Naive thymus-derived CD4-positive, alpha-beta T cell (primary cell): ENCODE results near the gene GJB1. TPM values are rescaled to one million over a fixed set of nuclear protein-coding genes. Genes with fewer than 3 reads are reported as not detected.

Experiments
- ATAC-seq: fragments of 150-1000 bp; cut with Tn5 transposase; 2 replicates; pipeline ENCODE4 v1.10.0; 2021; ENCODE audit warnings: mild to moderate bottlenecking, moderate library complexity
- CTCF ChIA-PET: fragments of 350-600 bp; sonication (Branson Sonifier 250); formaldehyde crosslinking; loops from one replicate; lab custom pipeline; 2021; ENCODE audit warnings: antibody characterized with exemption; lab: Charles Lee
- POLR2A ChIA-PET: fragments of 350-600 bp; sonication (Branson Sonifier 250); formaldehyde crosslinking; loops from one replicate; lab custom pipeline; 2021; ENCODE audit warnings: antibody characterized with exemption, inconsistent platforms; lab: Charles Lee
- DNase-seq, 9 donors: peaks; one replicate each; pipeline versions ENCODE4 v3.0.0 to v3.0.0-alpha.2; 2020 to 2022; ENCODE audit warnings: mixed read lengths in 1 of 9
- H3K27ac ChIP-seq: one replicate; pipeline ENCODE4 v1.7.0; 2013; ENCODE audit warnings: mild to moderate bottlenecking, low read depth, low read length, moderate library complexity
- H3K27me3 ChIP-seq, 2 donors: one replicate each; pipeline ENCODE4 v1.7.0; 2013; ENCODE audit warnings: low read length in 2 of 2, mild to moderate bottlenecking in 2 of 2, moderate library complexity in 2 of 2; ENCODE audit not compliant: control insufficient read depth in 2 of 2, insufficient read depth in 2 of 2
- H3K36me3 ChIP-seq, 3 experiments: 1 replicate in 2 of 3; 2 replicates in 1 of 3; pipeline ENCODE4 v1.7.0; 2013; ENCODE audit warnings: low read length in 3 of 3, mild to moderate bottlenecking in 3 of 3, moderate library complexity in 1 of 3; ENCODE audit not compliant: insufficient read depth in 3 of 3, control insufficient read depth in 2 of 3
- H3K4me1 ChIP-seq, 2 donors: one replicate each; pipeline ENCODE4 v1.7.0; 2013; ENCODE audit warnings: low read length in 2 of 2, mild to moderate bottlenecking in 2 of 2, moderate library complexity in 1 of 2; ENCODE audit not compliant: control insufficient read depth in 2 of 2, insufficient read depth in 2 of 2
- H3K4me3 ChIP-seq: 2 replicates; pipeline ENCODE4 v1.7.0; 2013; ENCODE audit warnings: mild to moderate bottlenecking, low read length
- H3K9me3 ChIP-seq, 3 experiments: 1 replicate in 2 of 3; 2 replicates in 1 of 3; pipeline ENCODE4 v1.7.0; 2013; ENCODE audit warnings: low read length in 3 of 3; ENCODE audit not compliant: control insufficient read depth in 2 of 3
- H3K27ac Mint-ChIP-seq, 9 donors: one replicate each; pipeline ENCODE4 v1.8.0; 2020 to 2022; ENCODE audit warnings: mixed read lengths in 9 of 9, mild to moderate bottlenecking in 8 of 9, moderate library complexity in 5 of 9, inconsistent platforms in 2 of 9
- H3K27me3 Mint-ChIP-seq, 5 donors: one replicate each; pipeline ENCODE4 v1.8.0; 2021 to 2022; ENCODE audit warnings: mixed read lengths in 5 of 5, mild to moderate bottlenecking in 1 of 5
- H3K36me3 Mint-ChIP-seq, 5 donors: one replicate each; pipeline ENCODE4 v1.8.0; 2020 to 2022; ENCODE audit warnings: mixed read lengths in 5 of 5, mild to moderate bottlenecking in 3 of 5, inconsistent platforms in 1 of 5
- H3K4me1 Mint-ChIP-seq, 7 donors: one replicate each; pipeline ENCODE4 v1.8.0; 2020 to 2022; ENCODE audit warnings: mixed read lengths in 7 of 7, mild to moderate bottlenecking in 3 of 7, inconsistent platforms in 1 of 7
- H3K4me3 Mint-ChIP-seq, 10 donors: one replicate each; pipeline ENCODE4 v1.8.0; 2020 to 2022; ENCODE audit warnings: mild to moderate bottlenecking in 10 of 10, mixed read lengths in 10 of 10, moderate library complexity in 6 of 10, inconsistent platforms in 2 of 10
- H3K9me3 Mint-ChIP-seq, 11 donors: one replicate each; pipeline ENCODE4 v1.8.0; 2020 to 2022; ENCODE audit warnings: mixed read lengths in 11 of 11, mild to moderate bottlenecking in 4 of 11, inconsistent platforms in 1 of 11, moderate library complexity in 1 of 11
- intact Hi-C, 2 donors: fragments of 100-400 bp; cut with micrococcal nuclease; formaldehyde crosslinking; loops; one replicate each; pipeline ENCODE4 v1.15.1; 2023
- polyA plus RNA-seq, 2 donors: library from polyadenylated mRNA; unstranded; fragments of 300-500 nt; fragmentation: Illumina TruSeq; gene quantifications; one replicate each; pipeline ENCODE4 v1.2.3, GENCODE V29; 2021
- total RNA-seq, 6 experiments: library from RNA in 5 of 6; stranded (reverse) in 5 of 6; gene quantifications; 1 replicate in 5 of 6; 2 replicates in 1 of 6; pipeline ENCODE4 v1.2.3 and lab custom pipeline; 2021 to 2026

Gene GJB1
- total RNA-seq: not detected
- not detected for polyA plus RNA-seq
- not detected for total RNA-seq (lab: John Stamatoyannopoulos, UW)

DNA sequence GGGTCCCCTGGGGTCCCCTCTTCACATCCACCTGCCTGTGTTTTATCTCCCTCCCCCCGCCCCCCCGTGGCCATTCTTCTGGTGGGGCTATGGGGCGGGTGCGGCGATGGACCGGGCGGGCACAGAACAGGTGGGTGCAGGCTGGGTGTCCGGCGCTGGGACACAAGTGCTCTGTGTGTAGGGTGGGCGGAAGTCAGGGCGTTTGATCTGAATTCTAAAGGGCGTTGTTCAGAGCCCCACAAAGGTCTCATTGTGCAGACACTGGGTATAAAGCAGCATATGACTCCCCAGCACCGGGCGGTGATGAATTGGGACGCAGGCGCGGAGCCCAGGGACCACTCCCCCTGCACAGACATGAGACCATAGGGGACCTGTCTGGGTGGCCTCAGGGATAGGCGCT lies at the start of gene GJB1:
Gene GJB1 (plus strand): TSS at position 296 of the 400 bp plus-strand sequence. CDS start 484 bp downstream, outside the sequence.
- no peak within 1 kb of the TSS for H3K4me3 Mint-ChIP-seq
- H3K27me3 Mint-ChIP-seq: peaks cover 0 to 4% (median 0%) of the 10 kb centered on the region in 5 donors
- Histone ChIP-seq H3K36me3 (no peaks in the 10 kb centered on the region), H3K27me3 (no peaks in the 10 kb centered on the region), H3K27ac (no peak within 1 kb of the TSS), H3K4me3 (no peak within 1 kb of the TSS), H3K4me1 (no peaks in the 10 kb centered on the region), H3K9me3 (no peaks in the 10 kb centered on the region)
- H3K27ac Mint-ChIP-seq: no peak within 1 kb of the TSS
- H3K9me3 Mint-ChIP-seq: no peaks in the 10 kb centered on the region
- intact Hi-C loops: no loop called here
- ChIA-PET POLR2A (no interaction called here), CTCF (interaction anchor here (0.7 kb wide), 1 partner anchor 66 kb away, joined by 5 read pairs; no protein-coding TSS in a partner anchor)
- DNase-seq (no peak), ATAC-seq (no peak)
- H3K4me1 Mint-ChIP-seq: no peaks in the 10 kb centered on the region
- H3K36me3 Mint-ChIP-seq: no peaks in the 10 kb centered on the region

DNA sequence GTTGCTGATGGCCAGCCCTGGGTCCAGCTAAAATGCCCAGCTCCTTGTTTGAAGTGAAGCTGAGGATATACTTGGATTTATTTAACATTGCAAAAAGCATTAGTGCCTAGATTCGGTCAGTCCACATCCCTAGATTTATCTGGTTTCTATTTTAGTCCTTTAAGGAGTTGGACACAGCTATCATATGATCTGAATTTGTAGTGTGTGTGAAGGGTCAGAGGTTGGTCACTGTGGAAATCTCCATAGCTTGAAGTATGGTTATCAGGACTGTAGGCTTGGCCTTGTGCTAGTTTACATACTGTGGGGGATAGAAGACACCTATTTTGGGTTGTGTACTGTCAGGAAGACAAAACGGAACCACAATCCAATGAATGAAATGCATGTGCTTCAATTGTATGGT lies 49.6 kb upstream of the GJB1 start:
- Mint-ChIP-seq H3K27me3 (no peaks in the 10 kb centered on the region), H3K4me1 (peaks cover 5 to 13% (median 7%) of the 10 kb centered on the region in 7 donors), H3K4me3 (no peak overlapping the region), H3K9me3 (no peaks in the 10 kb centered on the region), H3K27ac (peak overlapping the region in 1 of 9 donors; percentile 62), H3K36me3 (peaks cover 0 to 16% (median 7%) of the 10 kb centered on the region in 5 donors)
- Histone ChIP-seq H3K36me3 (peaks cover 0 to 3% (median 0%) of the 10 kb centered on the region in 3 experiments), H3K4me1 (no peaks in the 10 kb centered on the region), H3K9me3 (no peaks in the 10 kb centered on the region), H3K4me3 (no peak overlapping the region), H3K27ac (no peak overlapping the region), H3K27me3 (no peaks in the 10 kb centered on the region)
- DNase-seq (no peak), ATAC-seq (no peak)
- intact Hi-C loops: no loop called here
- CTCF ChIA-PET: interaction anchor here (1.2 kb wide), 1 partner anchor 203 kb away, joined by 3 read pairs; no protein-coding TSS in a partner anchor
- POLR2A ChIA-PET: interaction anchor here (1.5 kb wide), 1 partner anchor 72 kb away, joined by 4 read pairs; no protein-coding TSS in a partner anchor

- intact Hi-C loops: no loop called here
- Histone ChIP-seq H3K9me3 (no peaks in the 10 kb centered on the region), H3K27ac (no peak overlapping the region), H3K4me1 (no peaks in the 10 kb centered on the region), H3K27me3 (no peaks in the 10 kb centered on the region), H3K4me3 (no peak overlapping the region), H3K36me3 (peaks cover 0 to 3% (median 0%) of the 10 kb centered on the region in 3 experiments)
- ChIA-PET CTCF (interaction anchor here (0.5 to 0.8 kb wide), 2 partner anchors 16 to 406 kb away, joined by 3 read pairs; no protein-coding TSS in a partner anchor), POLR2A (interaction anchor here (1.5 kb wide), 1 partner anchor 74 kb away, joined by 4 read pairs; no protein-coding TSS in a partner anchor)
- ATAC-seq: no peak
- no peak for DNase-seq
- no peaks in the 10 kb centered on the region for H3K27me3 Mint-ChIP-seq
- H3K27ac Mint-ChIP-seq: no peak overlapping the region
- H3K4me3 Mint-ChIP-seq: no peak overlapping the region
- no peaks in the 10 kb centered on the region for H3K9me3 Mint-ChIP-seq
- H3K36me3 Mint-ChIP-seq: peaks cover 0 to 16% (median 7%) of the 10 kb centered on the region in 5 donors
- H3K4me1 Mint-ChIP-seq: peaks cover 5 to 18% (median 9%) of the 10 kb centered on the region in 7 donors
Measured at GRCh38 chrX:71174795-71175194, 48.2 kb upstream of the GJB1 start.

DNA sequence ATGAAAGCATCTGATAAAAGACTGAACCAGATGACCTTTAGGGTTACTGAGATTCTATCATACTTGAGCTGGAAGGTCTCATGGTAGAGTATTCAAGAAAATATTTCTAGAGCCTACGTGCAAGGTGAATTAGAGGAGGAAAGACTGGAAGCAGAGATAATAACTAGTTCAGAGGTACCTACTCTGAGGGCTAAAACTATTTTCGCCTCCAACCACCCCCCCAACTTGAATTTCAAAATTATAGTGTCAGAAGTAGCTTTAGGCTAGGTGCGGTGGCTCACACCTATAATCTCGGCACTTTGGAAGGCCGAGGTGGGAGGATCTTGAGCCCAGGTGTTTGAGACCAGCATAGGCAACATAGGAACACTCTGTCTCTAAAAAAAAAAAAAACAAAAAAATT lies 47.5 kb upstream of the GJB1 start:
- H3K9me3 Mint-ChIP-seq: no peaks in the 10 kb centered on the region
- ATAC-seq (no peak), DNase-seq (no peak)
- Histone ChIP-seq H3K27ac (no peak overlapping the region), H3K27me3 (no peaks in the 10 kb centered on the region), H3K4me3 (no peak overlapping the region), H3K36me3 (peaks cover 0 to 3% (median 0%) of the 10 kb centered on the region in 3 experiments), H3K9me3 (no peaks in the 10 kb centered on the region), H3K4me1 (no peaks in the 10 kb centered on the region)
- intact Hi-C loops: no loop called here
- H3K27me3 Mint-ChIP-seq: no peaks in the 10 kb centered on the region
- peaks cover 5 to 16% (median 7%) of the 10 kb centered on the region in 7 donors for H3K4me1 Mint-ChIP-seq
- H3K27ac Mint-ChIP-seq: peak overlapping the region in 1 of 9 donors; percentile 8
- peaks cover 0 to 16% (median 7%) of the 10 kb centered on the region in 5 donors for H3K36me3 Mint-ChIP-seq
- ChIA-PET POLR2A (no interaction called here), CTCF (no interaction called here)
- H3K4me3 Mint-ChIP-seq: no peak overlapping the region

DNA sequence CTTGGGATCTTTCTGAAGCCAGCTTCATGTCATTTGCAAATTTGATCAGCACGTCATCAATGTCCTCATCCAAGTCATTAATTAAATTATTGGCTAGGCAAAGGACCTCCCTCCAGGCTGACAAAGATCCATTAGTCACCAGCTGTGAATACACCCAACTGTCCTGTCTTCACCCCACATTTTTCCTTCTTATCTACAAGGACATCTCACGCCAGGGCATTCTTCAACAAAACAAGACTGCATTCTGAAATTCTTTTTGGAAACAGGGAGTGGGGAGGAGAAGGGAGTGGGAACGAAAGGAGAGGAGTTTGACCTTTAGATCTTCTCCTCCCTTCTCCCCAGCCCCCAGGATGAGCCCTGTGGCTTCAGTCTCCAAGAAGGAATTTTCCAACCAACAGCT lies 45.7 kb upstream of the GJB1 start:
- Mint-ChIP-seq H3K4me1 (peaks cover 0 to 17% (median 7%) of the 10 kb centered on the region in 7 donors), H3K27ac (peak overlapping the region in 1 of 9 donors; percentile 21), H3K4me3 (no peak overlapping the region), H3K27me3 (no peaks in the 10 kb centered on the region), H3K9me3 (no peaks in the 10 kb centered on the region), H3K36me3 (peaks cover 0 to 18% (median 7%) of the 10 kb centered on the region in 5 donors)
- DNase-seq (no peak), ATAC-seq (no peak)
- Histone ChIP-seq H3K4me3 (no peak overlapping the region), H3K9me3 (no peaks in the 10 kb centered on the region), H3K27ac (no peak overlapping the region), H3K27me3 (no peaks in the 10 kb centered on the region), H3K36me3 (peaks cover 0 to 3% (median 0%) of the 10 kb centered on the region in 3 experiments), H3K4me1 (peaks cover 0 to 5% of the 10 kb centered on the region in 2 donors)
- ChIA-PET POLR2A (interaction anchor here (1.0 to 2.8 kb wide), 2 partner anchors 76 to 78 kb away, joined by 3 to 9 read pairs; no protein-coding TSS in a partner anchor), CTCF (no interaction called here)
- intact Hi-C loops: no loop called here

- Histone ChIP-seq H3K36me3 (peaks cover 0 to 3% (median 0%) of the 10 kb centered on the region in 3 experiments), H3K27ac (no peak overlapping the region), H3K27me3 (no peaks in the 10 kb centered on the region), H3K4me1 (peaks cover 0 to 10% of the 10 kb centered on the region in 2 donors), H3K4me3 (no peak overlapping the region), H3K9me3 (no peaks in the 10 kb centered on the region)
- Mint-ChIP-seq H3K4me3 (no peak overlapping the region), H3K27me3 (no peaks in the 10 kb centered on the region), H3K9me3 (peaks cover 0 to 1% (median 0%) of the 10 kb centered on the region in 11 donors), H3K4me1 (peaks cover 0 to 22% (median 10%) of the 10 kb centered on the region in 7 donors), H3K27ac (peak overlapping the region in 1 of 9 donors; percentile 51), H3K36me3 (peaks cover 0 to 12% (median 7%) of the 10 kb centered on the region in 5 donors)
- ChIA-PET POLR2A (interaction anchor here (0.6 to 2.8 kb wide), 4 partner anchors 77 to 111 kb away, joined by 3 to 9 read pairs (median 3); no protein-coding TSS in a partner anchor), CTCF (interaction anchor here (0.9 to 3.7 kb wide), 5 partner anchors 9 to 209 kb away, joined by 3 to 18 read pairs (median 4); partner anchors contain the start of gene TAF1)
- peak in 8 of 9 donors; percentile 11 to 42 (median 34) for DNase-seq
- no peak for ATAC-seq
- intact Hi-C loops: loop anchor here (1.0 to 2.0 kb wide), 6 partner anchors 50 to 410 kb away; no protein-coding TSS in a partner anchor
Measured at GRCh38 chrX:71178908-71179307, 44.1 kb upstream of the GJB1 start.
